Activated CD8-positive, alpha-beta memory T cell treated with anti-CD3 and anti-CD28 coated beads for 48 hours (primary cell): ENCODE data around the gene KIAA1217.

Experiments
- DNase-seq, 3 experiments: peaks; one replicate each; pipeline ENCODE4 v3.0.0-alpha.2; 2020; ENCODE audit warnings: low read depth in 2 of 3, low spot score in 2 of 3

Gene KIAA1217, protein sequence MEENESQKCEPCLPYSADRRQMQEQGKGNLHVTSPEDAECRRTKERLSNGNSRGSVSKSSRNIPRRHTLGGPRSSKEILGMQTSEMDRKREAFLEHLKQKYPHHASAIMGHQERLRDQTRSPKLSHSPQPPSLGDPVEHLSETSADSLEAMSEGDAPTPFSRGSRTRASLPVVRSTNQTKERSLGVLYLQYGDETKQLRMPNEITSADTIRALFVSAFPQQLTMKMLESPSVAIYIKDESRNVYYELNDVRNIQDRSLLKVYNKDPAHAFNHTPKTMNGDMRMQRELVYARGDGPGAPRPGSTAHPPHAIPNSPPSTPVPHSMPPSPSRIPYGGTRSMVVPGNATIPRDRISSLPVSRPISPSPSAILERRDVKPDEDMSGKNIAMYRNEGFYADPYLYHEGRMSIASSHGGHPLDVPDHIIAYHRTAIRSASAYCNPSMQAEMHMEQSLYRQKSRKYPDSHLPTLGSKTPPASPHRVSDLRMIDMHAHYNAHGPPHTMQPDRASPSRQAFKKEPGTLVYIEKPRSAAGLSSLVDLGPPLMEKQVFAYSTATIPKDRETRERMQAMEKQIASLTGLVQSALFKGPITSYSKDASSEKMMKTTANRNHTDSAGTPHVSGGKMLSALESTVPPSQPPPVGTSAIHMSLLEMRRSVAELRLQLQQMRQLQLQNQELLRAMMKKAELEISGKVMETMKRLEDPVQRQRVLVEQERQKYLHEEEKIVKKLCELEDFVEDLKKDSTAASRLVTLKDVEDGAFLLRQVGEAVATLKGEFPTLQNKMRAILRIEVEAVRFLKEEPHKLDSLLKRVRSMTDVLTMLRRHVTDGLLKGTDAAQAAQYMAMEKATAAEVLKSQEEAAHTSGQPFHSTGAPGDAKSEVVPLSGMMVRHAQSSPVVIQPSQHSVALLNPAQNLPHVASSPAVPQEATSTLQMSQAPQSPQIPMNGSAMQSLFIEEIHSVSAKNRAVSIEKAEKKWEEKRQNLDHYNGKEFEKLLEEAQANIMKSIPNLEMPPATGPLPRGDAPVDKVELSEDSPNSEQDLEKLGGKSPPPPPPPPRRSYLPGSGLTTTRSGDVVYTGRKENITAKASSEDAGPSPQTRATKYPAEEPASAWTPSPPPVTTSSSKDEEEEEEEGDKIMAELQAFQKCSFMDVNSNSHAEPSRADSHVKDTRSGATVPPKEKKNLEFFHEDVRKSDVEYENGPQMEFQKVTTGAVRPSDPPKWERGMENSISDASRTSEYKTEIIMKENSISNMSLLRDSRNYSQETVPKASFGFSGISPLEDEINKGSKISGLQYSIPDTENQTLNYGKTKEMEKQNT (N-terminal part only)

GRCh38 chr10:24208661-24209431, at the start of gene KIAA1217:
TSS of gene KIAA1217 (plus strand) at chr10:24209138. CDS start at chr10:24209194, 56 bp downstream.
- no peak for DNase-seq

- no peak for DNase-seq
These were observed 46.5 kb upstream of the KIAA1217 start for GRCh38 chr10:24162206-24162985.

DNA sequence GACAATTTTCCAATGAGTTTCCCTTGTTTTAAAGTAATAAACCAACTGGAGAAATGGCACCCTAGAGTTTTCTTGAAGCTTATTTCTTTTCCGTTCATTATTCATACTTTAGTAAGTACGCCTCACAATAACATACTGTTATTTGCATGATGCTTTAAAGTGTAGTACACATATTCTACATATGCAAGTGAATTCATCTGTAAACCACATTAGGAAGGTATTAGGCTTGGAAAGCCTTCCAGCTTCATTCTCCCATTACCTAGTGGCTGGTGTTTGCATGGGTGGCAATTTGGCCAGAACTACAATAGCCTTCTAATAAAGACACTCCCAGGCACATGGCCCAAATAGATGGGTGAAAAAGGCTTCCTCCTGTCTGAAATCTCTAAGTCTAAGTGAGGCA, 45.5 kb upstream of the KIAA1217 start:
- no peak for DNase-seq

- no peak for DNase-seq
These were observed 40.4 kb upstream of the KIAA1217 start for GRCh38 chr10:24168258-24169170.

- no peak for DNase-seq
These were observed 38.7 kb upstream of the KIAA1217 start for GRCh38 chr10:24170199-24170598.

DNA sequence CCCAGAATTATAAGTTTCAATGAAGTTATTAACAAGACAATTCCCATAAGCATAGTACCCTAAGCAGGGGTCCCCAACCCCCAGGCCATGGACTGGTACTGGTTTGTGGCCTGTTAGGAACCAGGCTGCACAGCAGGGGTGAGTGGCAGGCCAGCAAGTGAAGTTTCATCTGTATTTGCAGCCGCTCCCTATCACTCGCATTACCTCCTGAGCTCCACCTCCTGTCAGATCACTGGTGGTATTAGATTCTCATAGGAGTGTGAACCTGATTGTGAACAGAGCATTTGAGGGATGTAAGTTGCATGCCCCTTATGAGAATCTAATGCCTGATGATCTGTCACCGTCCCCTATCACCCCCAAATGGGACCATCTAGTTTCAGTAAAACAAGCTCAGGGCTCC, 36.0 kb upstream of the KIAA1217 start:
- no peak for DNase-seq

- no peak for DNase-seq
These were observed 34.9 kb upstream of the KIAA1217 start for GRCh38 chr10:24174014-24174413.

DNA sequence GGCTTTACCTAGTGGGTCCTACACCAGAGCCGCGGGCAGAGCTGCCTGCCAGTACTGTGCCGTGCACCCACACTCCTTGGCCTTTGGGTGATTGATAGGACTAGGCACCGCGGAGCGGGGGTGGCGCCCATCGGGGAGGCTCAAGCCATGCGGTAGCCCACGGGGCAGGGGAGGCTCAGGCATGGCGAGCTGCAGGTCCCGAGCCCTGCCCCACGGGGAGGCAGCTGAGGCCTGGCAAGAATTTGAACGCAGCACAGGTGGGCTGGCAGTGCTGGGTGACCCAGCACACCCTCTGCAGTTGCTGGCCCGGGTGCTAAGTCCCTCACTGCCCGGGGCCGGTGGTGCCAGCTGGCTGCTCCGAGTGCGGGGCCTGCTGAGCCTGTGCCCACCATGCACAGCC, 32.3 kb upstream of the KIAA1217 start:
- DNase-seq: no peak

- DNase-seq: no peak
These were observed 31.3 kb upstream of the KIAA1217 start for GRCh38 chr10:24177636-24178035.

- DNase-seq: no peak
These were observed 28.0 kb upstream of the KIAA1217 start for GRCh38 chr10:24180891-24181290.

- DNase-seq: no peak
These were observed 24.5 kb upstream of the KIAA1217 start for GRCh38 chr10:24184455-24184854.

DNA sequence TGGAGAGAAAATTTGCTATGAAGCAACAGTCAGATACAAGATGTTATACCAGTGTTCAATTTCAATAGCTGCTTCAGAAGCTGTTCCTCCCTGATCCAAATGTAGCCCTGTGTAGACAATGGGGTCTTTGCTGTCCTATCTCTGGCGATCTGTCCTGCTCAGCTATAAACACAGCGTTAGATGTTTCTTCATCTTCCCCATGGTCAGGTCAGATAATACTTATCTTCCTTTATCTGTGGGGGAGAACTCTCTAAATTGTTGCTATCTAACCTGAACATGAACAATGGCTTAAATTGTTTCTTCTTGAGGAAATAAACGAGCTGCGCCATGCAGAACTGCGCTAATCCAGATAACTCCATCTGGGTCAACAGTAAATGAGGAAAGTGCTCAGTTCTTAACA, 15.6 kb upstream of the KIAA1217 start:
- no peak for DNase-seq

DNA sequence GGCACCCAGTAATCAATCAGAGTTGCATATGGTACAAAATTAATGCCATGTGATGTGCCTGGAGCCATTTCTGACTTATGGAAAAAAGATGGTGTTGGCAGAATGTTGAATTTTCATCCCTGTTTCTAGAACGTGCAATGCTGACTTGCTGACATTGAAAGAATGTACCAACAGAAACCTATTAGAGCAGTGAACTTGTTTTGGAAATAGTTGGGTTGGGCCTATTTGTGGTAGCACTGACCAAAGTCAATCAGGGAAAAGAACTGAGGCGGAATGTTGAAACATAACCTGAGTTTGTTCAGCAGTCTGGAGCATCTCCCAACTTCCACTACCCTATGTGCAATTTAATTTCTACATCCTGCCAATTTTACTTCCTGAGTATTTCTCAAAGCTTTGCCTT, 11.7 kb upstream of the KIAA1217 start:
- DNase-seq: no peak

GRCh38 chr10:24201503-24202180, 7.3 kb upstream of the KIAA1217 start:
- no peak for DNase-seq

DNA sequence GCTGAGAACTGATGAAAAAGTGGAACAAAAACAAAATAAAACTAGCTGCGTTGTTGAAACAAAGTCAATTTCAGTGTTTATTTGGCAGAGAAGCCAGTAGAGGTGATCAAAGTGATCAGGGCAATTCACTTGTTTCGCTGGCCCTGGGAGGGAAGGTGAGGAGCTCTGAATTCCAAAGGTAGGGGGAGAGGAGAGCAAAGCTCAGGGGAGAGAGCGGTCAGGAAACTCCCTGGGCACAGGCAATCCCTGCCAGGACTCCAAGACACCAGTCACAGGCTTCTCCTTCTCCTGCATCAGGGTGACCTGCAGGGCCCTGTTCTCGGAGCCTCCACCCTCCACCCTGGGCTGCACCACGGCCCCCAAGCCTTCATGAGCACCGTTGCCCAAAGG, 6.8 kb upstream of the KIAA1217 start:
- DNase-seq: no peak

- DNase-seq: no peak
These were observed 3.1 kb upstream of the KIAA1217 start for GRCh38 chr10:24205821-24206220.

DNA sequence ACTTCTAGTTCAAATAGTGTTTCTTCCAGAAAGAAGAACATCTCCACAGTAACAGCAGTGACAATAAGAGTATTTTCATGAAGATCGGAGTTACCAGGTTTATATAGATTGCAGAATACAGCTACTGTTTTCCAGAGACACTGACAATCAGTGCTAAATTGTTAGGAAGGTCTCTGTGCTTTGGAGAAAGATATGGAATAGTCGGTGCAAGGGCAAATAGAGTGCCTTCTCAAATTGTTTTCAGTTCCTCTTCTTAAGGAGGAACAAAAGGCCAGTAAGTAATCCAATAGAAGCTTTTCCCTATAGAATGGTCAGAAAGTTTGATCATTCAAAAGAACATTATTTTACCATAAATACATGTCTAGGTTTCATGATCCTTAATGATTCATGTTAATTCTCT, 2.6 kb upstream of the KIAA1217 start:
- DNase-seq: no peak

DNA sequence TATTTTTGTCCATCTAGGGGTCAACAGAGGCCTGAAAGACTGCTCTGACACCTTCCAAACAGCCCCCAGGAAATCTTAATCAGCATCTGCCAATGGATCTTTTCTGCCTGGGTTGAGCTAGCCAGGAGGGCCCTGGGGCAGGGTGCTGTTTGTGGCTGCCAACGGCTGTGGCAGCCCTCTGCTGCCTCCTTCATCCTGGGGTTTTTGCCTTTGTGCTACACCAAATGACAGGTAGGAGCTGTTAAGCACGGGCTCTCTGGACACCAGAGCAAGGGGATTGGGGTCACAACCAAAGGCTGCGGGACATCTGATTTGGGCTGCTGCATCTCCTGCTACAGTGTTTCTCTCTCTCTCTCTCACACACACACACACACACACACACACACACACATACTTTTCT, 2.0 kb upstream of the KIAA1217 start:
- no peak for DNase-seq
